CD4-positive, alpha-beta T cell (primary cell): ENCODE data around the gene MEIS1. TPM values are rescaled to one million over a fixed set of nuclear protein-coding genes. Genes with fewer than 3 reads are reported as not detected.

Experiments used
- ATAC-seq: fragments of 200-7000 bp; cut with Tn5 transposase; one replicate; pipeline ENCODE4 v1.10.0; 2022; ENCODE audit warnings: mild to moderate bottlenecking; ENCODE audit not compliant: poor library complexity
- CTCF ChIA-PET: fragments of 350-600 bp; sonication (Branson Sonifier 250); formaldehyde crosslinking; loops from one replicate; lab custom pipeline; 2021; ENCODE audit warnings: antibody characterized with exemption, inconsistent platforms; lab: Charles Lee
- POLR2A ChIA-PET: fragments of 350-600 bp; sonication (Branson Sonifier 250); formaldehyde crosslinking; loops from one replicate; lab custom pipeline; 2021; ENCODE audit warnings: antibody characterized with exemption, inconsistent platforms; lab: Charles Lee
- DNase-seq, 14 experiments: peaks; one replicate each; pipeline ENCODE4 v3.0.0-alpha.2; 2013 to 2020; ENCODE audit warnings: mixed read lengths in 2 of 14
- H3K27ac ChIP-seq, 2 donors: one replicate each; pipeline versions ENCODE4 v1.5.1 to v1.7.0; 2013; ENCODE audit warnings: low read length in 2 of 2, low read depth in 1 of 2, mild to moderate bottlenecking in 1 of 2
- H3K27me3 ChIP-seq, 2 experiments: 1 replicate in 1 of 2; 2 replicates in 1 of 2; pipeline versions ENCODE4 v1.6.1 to v1.7.0; 2013; ENCODE audit warnings: low read length in 2 of 2, control low read depth in 1 of 2, mild to moderate bottlenecking in 1 of 2, moderate library complexity in 1 of 2; ENCODE audit not compliant: insufficient read depth in 2 of 2, control insufficient read depth in 1 of 2
- H3K36me3 ChIP-seq: one replicate; pipeline ENCODE4 v1.6.1; 2013; ENCODE audit warnings: low read length, control low read depth; ENCODE audit not compliant: insufficient read depth
- H3K4me1 ChIP-seq: one replicate; pipeline ENCODE4 v1.6.1; 2013; ENCODE audit warnings: low read length, control low read depth; ENCODE audit not compliant: insufficient read depth
- H3K4me3 ChIP-seq: one replicate; pipeline ENCODE4 v1.5.1; 2013; ENCODE audit warnings: mild to moderate bottlenecking, low read length, moderate library complexity
- H3K9me3 ChIP-seq, 2 experiments: 1 replicate in 1 of 2; 2 replicates in 1 of 2; pipeline versions ENCODE4 v1.6.1 to v1.7.0; 2013; ENCODE audit warnings: low read length in 2 of 2, mild to moderate bottlenecking in 2 of 2, control low read depth in 1 of 2, moderate library complexity in 1 of 2; ENCODE audit not compliant: control insufficient read depth in 1 of 2, insufficient read depth in 1 of 2
- H3K27ac Mint-ChIP-seq: one replicate; pipeline ENCODE4 v1.8.0; 2020; ENCODE audit warnings: mixed read lengths
- H3K27me3 Mint-ChIP-seq: one replicate; pipeline ENCODE4 v1.8.0; 2021; ENCODE audit warnings: mixed read lengths
- H3K36me3 Mint-ChIP-seq: one replicate; pipeline ENCODE4 v1.8.0; 2021; ENCODE audit warnings: low read depth, mixed read lengths
- H3K4me1 Mint-ChIP-seq: one replicate; pipeline ENCODE4 v1.8.0; 2021; ENCODE audit warnings: low read depth, mixed read lengths
- H3K4me3 Mint-ChIP-seq: one replicate; pipeline ENCODE4 v1.8.0; 2020; ENCODE audit warnings: mild to moderate bottlenecking, mixed read lengths
- H3K9me3 Mint-ChIP-seq: one replicate; pipeline ENCODE4 v1.8.0; 2020; ENCODE audit warnings: mixed read lengths
- intact Hi-C, 2 experiments: fragments of 100-400 bp; cut with DNase I in 1 of 2; cut with micrococcal nuclease in 1 of 2; formaldehyde crosslinking; loops; one replicate each; pipeline versions ENCODE4 v1.15.1 to v1.9.0; 2023 to 2025; cut with DNase I, micrococcal nuclease
- total RNA-seq, 174 experiments: library from RNA in 2 of 174; stranded (reverse) in 2 of 174; gene quantifications; one replicate each; pipeline ENCODE4 v1.2.3 and lab custom pipeline; 2021 to 2026
- TF ChIP-seq, protein P1 (sequence below): fragments of 200-600 bp; IDR thresholded peaks from one replicate; pipeline ENCODE4 v1.8.0; 2022; ENCODE audit warnings: antibody characterized with exemption, mild to moderate bottlenecking

MEIS1 gene
- total RNA-seq, 2 experiments from 2014 or later = not detected

DNA sequence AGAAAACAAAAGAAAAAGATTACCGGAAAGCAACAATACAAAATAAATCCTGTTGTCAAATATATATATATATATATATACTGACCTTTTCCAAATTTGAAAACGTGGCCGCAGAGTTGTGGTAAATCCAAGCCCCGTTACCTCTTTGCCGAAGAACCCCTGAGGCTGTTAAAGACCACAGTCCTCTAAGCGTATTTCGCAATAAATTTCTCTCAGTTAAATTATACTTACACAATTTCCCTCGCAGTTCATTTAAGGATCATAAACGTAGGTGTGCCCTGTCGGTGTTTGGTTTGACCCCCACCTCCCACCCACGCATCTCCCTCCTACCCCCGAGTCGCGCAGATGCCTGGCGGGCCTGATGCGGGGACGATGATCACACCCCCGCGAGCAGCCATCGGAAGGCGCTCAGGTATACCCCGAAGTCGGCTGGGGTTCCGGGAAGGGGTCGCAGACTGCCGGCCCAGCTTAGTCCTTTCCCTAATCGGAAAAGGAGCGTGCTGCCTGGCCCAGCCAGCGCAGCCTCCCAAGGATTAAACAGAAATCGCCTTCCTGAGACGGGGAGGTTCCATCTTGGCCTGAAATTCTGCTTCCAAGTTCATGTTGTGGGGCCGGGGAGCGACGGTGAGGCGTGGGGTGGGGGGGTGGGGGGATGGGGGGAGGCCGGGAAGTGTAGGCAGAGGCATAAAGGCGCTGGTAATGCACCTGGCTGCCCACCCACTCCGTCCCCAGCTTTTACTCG, 2.9 kb upstream of the MEIS1 start:
- ATAC-seq = no peak
- Histone ChIP-seq H3K4me1 (peaks cover 30% of the 10 kb centered on the region), H3K27ac (no peak overlapping the region), H3K4me3 (no peak overlapping the region), H3K9me3 (peaks cover 0 to 28% of the 10 kb centered on the region in 2 experiments), H3K27me3 (peaks cover 35 to 88% of the 10 kb centered on the region in 2 experiments), H3K36me3 (no peaks in the 10 kb centered on the region)
- no peaks in the 10 kb centered on the region for H3K9me3 Mint-ChIP-seq
- H3K27me3 Mint-ChIP-seq = peaks cover 97% of the 10 kb centered on the region
- ChIA-PET POLR2A (no interaction called here), CTCF (no interaction called here)
- H3K36me3 Mint-ChIP-seq = no peaks in the 10 kb centered on the region
- H3K27ac Mint-ChIP-seq = no peak overlapping the region
- H3K4me1 Mint-ChIP-seq = peaks cover 37% of the 10 kb centered on the region
- TF ChIP-seq, protein P1, sequence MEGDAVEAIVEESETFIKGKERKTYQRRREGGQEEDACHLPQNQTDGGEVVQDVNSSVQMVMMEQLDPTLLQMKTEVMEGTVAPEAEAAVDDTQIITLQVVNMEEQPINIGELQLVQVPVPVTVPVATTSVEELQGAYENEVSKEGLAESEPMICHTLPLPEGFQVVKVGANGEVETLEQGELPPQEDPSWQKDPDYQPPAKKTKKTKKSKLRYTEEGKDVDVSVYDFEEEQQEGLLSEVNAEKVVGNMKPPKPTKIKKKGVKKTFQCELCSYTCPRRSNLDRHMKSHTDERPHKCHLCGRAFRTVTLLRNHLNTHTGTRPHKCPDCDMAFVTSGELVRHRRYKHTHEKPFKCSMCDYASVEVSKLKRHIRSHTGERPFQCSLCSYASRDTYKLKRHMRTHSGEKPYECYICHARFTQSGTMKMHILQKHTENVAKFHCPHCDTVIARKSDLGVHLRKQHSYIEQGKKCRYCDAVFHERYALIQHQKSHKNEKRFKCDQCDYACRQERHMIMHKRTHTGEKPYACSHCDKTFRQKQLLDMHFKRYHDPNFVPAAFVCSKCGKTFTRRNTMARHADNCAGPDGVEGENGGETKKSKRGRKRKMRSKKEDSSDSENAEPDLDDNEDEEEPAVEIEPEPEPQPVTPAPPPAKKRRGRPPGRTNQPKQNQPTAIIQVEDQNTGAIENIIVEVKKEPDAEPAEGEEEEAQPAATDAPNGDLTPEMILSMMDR = no peak
- H3K4me3 Mint-ChIP-seq = peak overlapping the region; percentile 60
- DNase-seq = no peak
- intact Hi-C loops = no loop called here

DNA sequence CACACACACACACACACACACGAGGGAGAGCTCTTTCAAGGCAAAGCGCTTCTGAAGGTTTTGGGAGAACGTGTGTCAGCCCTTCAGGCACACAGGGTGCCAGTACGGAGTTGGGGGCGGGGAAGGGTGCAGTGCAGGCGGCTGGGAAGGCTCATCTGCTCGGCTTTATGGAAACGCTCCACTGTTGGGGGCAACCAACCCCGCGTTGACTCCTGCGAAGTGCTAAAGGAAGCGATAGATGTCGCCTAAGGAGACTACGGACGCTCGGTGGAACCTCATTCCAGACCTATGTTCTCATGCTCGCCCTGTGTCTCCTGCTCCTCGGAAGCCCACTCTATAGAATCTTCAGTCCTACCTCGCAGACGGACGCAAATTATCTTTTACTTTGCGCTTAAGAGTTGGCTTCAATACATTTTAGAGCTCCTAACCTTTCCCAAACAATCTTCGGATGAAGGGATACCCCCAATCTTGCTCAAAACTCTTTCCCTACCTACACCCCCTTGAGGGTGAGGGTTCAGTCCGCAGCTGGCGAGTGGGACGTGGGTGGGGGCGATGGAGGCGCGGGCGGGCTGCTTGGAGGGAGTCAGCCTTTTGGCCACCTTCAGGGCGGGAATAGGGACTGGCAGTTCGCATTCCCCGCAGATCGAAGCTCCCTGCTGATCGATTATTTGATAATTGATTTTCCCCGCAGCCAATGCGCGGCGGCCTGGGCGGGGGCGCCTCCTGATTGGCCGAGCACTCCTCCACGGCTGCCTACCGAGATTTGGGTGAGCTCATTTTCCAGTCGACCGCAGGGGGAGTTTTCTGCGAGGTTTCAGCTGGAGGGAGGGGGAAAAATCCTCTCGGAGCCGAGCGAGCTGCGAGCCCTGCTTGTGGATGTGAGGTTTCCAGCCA, 1.9 kb upstream of the MEIS1 start:
- Histone ChIP-seq H3K36me3 (no peaks in the 10 kb centered on the region), H3K9me3 (peaks cover 0 to 32% of the 10 kb centered on the region in 2 experiments), H3K27me3 (peaks cover 46 to 92% of the 10 kb centered on the region in 2 experiments), H3K27ac (no peak overlapping the region), H3K4me3 (no peak overlapping the region), H3K4me1 (peaks cover 30% of the 10 kb centered on the region)
- ATAC-seq (no peak), DNase-seq (peak in 3 of 14 experiments; percentile 16 to 26 (median 19))
- CTCF ChIA-PET = no interaction called here
- H3K27me3 Mint-ChIP-seq = peaks cover 97% of the 10 kb centered on the region
- H3K36me3 Mint-ChIP-seq = no peaks in the 10 kb centered on the region
- peaks cover 37% of the 10 kb centered on the region for H3K4me1 Mint-ChIP-seq
- H3K9me3 Mint-ChIP-seq = no peaks in the 10 kb centered on the region
- no peak overlapping the region for H3K27ac Mint-ChIP-seq
- TF ChIP-seq, protein P1 = no peak
- POLR2A ChIA-PET = no interaction called here
- H3K4me3 Mint-ChIP-seq = peak overlapping the region; percentile 65
- intact Hi-C loops = no loop called here

DNA sequence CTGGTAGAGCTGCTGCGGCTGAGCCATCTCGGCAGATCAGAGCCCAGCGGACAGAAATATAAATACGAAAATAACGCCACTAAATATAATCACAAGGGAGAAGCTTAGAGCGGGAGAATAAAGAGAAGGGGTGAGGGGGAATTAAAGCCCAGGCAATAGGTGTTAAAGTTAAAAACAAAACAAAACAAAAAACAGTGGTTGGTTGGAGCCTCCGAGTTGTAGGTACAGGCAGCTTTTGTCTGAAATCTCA, 1.3 kb upstream of the MEIS1 start:
- ATAC-seq = no peak
- Histone ChIP-seq H3K4me3 (peak overlapping the region; percentile 19), H3K27me3 (peaks cover 51 to 92% of the 10 kb centered on the region in 2 experiments), H3K4me1 (peaks cover 30% of the 10 kb centered on the region), H3K9me3 (peaks cover 0 to 32% of the 10 kb centered on the region in 2 experiments), H3K27ac (no peak overlapping the region), H3K36me3 (no peaks in the 10 kb centered on the region)
- Mint-ChIP-seq H3K36me3 (no peaks in the 10 kb centered on the region), H3K27me3 (peaks cover 97% of the 10 kb centered on the region), H3K4me1 (peaks cover 37% of the 10 kb centered on the region), H3K9me3 (no peaks in the 10 kb centered on the region), H3K4me3 (peak overlapping the region; percentile 65), H3K27ac (no peak overlapping the region)
- DNase-seq = no peak
- CTCF ChIA-PET = no interaction called here
- TF ChIP-seq, protein P1 = no peak
- intact Hi-C loops = no loop called here
- POLR2A ChIA-PET = no interaction called here
